GM12864 (cell line): ENCODE results near the gene TRERF1.

Source experiments
- DNase-seq: peaks from one replicate; pipeline ENCODE4 v3.0.0-alpha.2; 2011; ENCODE audit warnings: low read depth
- H3K4me3 ChIP-seq: 2 replicates; pipeline ENCODE4 v1.5.1; 2011; ENCODE audit warnings: mild to moderate bottlenecking, low read depth, low read length, control low read depth
- TF ChIP-seq, protein P1 (sequence below): IDR thresholded peaks from 2 replicates; pipeline ENCODE4 v1.5.1; 2011; ENCODE audit warnings: low read depth, mild to moderate bottlenecking, moderate library complexity, low read length, control low read depth, inconsistent platforms; ENCODE audit errors: missing control alignments

The TRERF1 gene

DNA sequence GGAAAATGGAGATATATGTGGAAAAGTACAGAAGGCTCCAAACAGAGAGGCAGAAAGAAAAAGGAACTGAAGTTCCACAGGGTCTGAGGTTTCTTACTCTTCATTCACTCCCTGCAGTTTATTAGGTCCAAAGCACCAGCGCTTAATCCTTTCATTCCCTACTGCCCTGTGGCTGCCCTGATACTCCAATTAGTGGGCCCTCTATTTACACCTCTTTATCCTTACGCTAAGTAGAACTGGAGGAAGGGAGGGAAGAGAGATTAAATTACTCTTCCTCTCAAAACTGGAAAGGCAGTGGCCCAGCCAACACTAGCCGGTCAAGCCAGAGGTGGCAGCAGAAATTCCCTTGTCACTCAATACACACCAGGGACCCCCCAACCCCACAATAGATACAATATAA, 20.4 kb downstream of the TRERF1 start:
- H3K4me3 ChIP-seq = no peak overlapping the region
- TF ChIP-seq, protein P1, sequence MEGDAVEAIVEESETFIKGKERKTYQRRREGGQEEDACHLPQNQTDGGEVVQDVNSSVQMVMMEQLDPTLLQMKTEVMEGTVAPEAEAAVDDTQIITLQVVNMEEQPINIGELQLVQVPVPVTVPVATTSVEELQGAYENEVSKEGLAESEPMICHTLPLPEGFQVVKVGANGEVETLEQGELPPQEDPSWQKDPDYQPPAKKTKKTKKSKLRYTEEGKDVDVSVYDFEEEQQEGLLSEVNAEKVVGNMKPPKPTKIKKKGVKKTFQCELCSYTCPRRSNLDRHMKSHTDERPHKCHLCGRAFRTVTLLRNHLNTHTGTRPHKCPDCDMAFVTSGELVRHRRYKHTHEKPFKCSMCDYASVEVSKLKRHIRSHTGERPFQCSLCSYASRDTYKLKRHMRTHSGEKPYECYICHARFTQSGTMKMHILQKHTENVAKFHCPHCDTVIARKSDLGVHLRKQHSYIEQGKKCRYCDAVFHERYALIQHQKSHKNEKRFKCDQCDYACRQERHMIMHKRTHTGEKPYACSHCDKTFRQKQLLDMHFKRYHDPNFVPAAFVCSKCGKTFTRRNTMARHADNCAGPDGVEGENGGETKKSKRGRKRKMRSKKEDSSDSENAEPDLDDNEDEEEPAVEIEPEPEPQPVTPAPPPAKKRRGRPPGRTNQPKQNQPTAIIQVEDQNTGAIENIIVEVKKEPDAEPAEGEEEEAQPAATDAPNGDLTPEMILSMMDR = no peak
- no peak for DNase-seq

DNA sequence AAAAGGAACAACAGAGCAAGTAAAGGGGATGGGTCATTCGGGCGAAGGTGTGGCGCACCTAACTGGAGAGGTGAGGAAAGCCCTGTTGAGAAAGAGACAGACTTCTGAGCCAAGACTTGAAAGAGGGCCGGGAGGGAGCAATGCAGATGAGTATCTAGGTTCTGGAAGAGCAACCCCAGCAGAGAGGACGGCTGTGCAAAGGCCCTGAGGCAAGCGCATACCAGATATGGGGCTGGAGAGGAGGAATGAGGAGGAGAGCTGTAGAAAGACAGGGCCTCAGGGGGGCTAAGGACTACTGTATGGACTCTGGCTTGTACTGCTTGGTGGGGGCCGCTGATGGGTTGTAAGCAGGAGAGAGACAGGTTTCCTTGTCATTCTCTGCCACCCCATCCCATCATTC, 21.9 kb downstream of the TRERF1 start:
- no peak overlapping the region for H3K4me3 ChIP-seq
- TF ChIP-seq, protein P1 = no peak
- no peak for DNase-seq

GRCh38 chr6:42429042-42429585, 22.6 kb downstream of the TRERF1 start:
- H3K4me3 ChIP-seq = no peak overlapping the region
- DNase-seq = no peak

DNA sequence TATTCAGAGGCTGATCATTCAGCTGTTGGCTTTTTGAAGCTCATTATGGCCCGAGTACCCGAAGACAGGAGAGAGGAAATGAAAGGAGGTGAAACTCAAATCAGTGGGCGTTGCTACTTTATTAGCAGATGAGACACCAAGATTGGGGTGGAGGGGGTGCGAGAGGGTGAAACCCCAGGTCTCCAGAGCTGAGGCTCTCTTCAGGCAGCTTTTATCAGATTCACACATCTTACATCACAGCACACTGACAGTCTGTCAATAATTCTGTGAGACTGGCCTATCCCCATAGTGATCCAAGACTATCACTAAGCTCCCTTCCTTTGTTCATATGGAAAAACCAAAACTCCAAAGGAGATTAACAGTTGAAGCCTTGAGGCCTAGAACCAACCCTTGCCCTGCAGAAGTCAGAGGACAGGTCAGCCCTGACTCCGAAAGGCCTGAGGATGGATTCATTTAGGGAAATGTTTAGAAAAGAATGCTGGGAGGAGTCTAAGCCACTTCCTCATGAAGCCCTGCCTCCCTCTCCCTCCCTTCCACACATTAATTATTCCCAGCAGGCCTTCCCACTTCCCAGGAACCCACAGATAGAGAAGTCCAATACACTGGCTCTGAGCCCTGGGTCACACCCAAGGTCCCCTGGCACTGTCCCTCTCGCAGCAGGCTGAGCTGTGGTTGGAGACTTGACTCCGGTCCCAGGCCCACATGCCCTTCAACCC, 23.2 kb downstream of the TRERF1 start:
- no peak overlapping the region for H3K4me3 ChIP-seq
- TF ChIP-seq, protein P1 = no peak
- peak; percentile 65 for DNase-seq

More at GRCh38 chr6:42429042-42429585, 22.6 kb downstream of the TRERF1 start:
- TF ChIP-seq, protein P1 = no peak

DNA sequence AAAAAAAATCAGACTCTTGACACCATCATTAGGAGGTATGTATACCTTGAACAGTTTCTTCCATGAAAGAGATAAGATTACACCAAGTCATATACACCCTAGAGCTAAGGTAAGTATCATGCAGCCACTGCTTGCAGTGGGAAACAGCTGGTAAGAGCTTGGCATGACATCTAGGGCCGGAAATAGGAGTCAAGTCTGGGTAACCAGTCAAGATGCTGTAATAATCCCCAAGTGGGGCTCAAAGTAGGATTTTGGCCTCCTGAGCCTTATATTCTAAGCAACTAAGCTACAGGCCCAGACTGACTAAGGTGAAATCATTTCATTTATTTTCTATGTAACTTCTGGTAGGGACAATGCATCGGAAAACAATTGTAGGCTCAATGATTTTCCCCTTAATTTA, 23.9 kb downstream of the TRERF1 start:
- no peak for DNase-seq
- no peak overlapping the region for H3K4me3 ChIP-seq
- TF ChIP-seq, protein P1 = no peak

- DNase-seq = no peak
- no peak overlapping the region; the same call in 1 of the 2 replicates for H3K4me3 ChIP-seq
- TF ChIP-seq, protein P1 = no peak
Measured at GRCh38 chr6:42426191-42426590, 25.5 kb downstream of the TRERF1 start.
